A673 (cell line): ENCODE data around the gene MRTFA.

Source experiments
- EZH2 ChIP-seq: fragments of 200-600 bp; sonication (generic); IDR thresholded peaks from 2 replicates; pipeline ENCODE4 v1.6.1; 2017; ENCODE audit warnings: borderline replicate concordance, low read depth, mild to moderate bottlenecking, mixed read lengths, antibody characterized with exemption, low read length; ENCODE audit not compliant: poor library complexity, severe bottlenecking
- TF ChIP-seq, protein P1 (sequence below): fragments of 300-800, 200-600 bp; sonication (generic); conservative IDR thresholded peaks from 2 replicates; pipeline ENCODE4 v1.5.1; 2017; ENCODE audit warnings: low read depth, mild to moderate bottlenecking, antibody characterized with exemption, low read length, moderate library complexity, mixed read lengths

DNA sequence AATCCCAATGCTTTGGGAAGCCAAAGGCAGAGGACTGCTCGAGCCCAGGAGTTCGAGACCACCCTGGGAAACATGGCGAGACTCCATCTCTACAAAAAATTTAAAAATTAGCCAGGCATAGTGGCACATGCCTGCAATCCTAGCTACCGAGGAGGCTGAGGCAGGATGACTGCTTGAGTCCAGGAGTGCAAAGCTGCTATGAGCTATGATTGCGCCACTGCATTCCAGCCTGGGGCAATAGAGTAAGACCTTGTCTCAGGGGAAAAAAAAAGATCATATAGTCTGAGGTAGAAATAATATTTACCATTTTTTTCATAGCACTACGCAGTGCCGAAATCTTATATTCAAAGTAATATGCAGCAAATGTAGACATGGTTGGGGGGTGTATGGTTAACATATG, 47.8 kb downstream of the MRTFA start:
- TF ChIP-seq, protein P1, sequence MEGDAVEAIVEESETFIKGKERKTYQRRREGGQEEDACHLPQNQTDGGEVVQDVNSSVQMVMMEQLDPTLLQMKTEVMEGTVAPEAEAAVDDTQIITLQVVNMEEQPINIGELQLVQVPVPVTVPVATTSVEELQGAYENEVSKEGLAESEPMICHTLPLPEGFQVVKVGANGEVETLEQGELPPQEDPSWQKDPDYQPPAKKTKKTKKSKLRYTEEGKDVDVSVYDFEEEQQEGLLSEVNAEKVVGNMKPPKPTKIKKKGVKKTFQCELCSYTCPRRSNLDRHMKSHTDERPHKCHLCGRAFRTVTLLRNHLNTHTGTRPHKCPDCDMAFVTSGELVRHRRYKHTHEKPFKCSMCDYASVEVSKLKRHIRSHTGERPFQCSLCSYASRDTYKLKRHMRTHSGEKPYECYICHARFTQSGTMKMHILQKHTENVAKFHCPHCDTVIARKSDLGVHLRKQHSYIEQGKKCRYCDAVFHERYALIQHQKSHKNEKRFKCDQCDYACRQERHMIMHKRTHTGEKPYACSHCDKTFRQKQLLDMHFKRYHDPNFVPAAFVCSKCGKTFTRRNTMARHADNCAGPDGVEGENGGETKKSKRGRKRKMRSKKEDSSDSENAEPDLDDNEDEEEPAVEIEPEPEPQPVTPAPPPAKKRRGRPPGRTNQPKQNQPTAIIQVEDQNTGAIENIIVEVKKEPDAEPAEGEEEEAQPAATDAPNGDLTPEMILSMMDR: no peak
- TF ChIP-seq EZH2: no peak
